UCSD-AML1 (cell line): Measurements from ENCODE around the gene MRPS34.

Experiments used
- DNase-seq: peaks from one replicate; lab custom pipeline; 2025; ENCODE audit not compliant: unreplicated experiment; lab: John Stamatoyannopoulos, UW

Gene MRPS34

DNA sequence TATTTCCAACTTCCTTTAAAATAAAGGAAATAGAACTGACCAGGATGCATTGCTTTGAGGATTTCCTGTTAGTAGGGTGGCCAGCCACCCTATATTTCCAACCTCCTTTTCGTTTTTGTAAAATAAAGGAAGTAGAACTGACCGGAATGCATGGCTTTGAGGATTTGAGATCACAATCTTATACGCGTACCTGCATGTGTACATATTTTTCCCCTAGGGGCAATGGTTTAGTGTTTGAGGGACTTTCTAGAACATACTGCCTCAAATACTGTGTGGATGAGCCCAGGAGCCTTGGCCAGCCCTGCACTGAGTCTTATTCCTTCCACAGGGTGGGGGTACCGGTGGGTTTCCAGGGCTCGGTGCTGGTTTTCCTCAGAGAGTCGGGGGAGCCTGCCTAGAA is 41.3 kb downstream of the MRPS34 start:
- no peak for DNase-seq

DNA sequence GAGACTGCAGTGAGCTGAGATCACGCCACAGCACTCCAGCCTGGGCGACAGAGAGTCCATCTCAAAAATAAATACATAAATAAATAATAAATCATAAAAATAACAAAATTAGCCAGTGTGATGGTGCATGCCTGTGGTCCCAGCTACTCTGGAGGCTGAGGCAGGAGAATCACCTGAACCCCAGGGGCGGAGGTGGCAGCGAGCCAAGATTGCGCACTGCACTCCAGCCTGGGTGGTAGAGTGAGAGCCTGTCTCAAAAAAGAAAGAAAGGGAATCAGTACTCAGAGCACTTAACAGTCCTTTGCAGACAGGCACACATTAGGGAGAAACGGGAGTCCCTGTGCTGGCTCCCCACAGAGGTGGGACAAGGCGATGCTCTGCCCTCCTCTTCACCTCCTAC is 41.9 kb downstream of the MRPS34 start:
- DNase-seq = no peak

DNA sequence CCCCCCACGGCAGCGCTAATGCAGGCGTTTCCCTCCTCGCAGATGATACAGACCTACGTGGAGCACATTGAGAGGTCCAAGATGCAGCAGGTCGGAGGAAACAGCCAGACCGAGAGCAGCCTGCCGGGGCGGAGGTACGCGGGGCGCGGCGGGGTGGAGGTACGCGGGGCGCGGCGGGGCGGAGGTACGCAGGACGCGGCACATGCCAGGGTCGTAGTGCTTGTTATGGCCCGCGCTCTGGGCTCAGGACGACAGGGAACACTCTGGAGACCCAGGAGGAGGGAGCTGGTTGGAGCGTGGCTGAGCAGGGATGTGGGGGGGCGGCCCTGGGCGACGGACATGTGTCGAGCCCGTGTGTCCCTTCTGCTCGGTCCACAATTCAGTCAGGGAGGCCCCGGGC is 43.5 kb downstream of the MRPS34 start:
- no peak for DNase-seq

DNA sequence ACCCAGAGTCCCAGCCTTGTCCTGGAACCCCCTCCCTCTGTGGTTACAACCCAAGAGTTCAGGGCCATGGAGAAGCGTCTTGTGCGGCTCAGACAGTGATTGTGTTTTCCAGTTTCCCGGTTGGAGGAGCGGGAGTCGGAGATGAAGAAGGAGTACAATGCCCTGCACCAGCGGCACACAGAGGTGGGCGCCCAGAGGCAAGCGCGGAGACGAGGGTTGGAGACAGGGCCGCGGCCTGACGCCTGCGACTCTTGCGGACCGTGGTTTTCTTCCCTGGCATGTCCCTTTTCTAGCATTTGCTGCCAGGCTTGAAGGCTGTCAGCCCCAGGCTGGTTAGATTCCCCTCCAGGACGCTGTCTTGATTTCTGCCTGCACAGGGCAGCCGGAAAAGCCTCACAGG is 43.9 kb downstream of the MRPS34 start:
- DNase-seq = no peak

DNA sequence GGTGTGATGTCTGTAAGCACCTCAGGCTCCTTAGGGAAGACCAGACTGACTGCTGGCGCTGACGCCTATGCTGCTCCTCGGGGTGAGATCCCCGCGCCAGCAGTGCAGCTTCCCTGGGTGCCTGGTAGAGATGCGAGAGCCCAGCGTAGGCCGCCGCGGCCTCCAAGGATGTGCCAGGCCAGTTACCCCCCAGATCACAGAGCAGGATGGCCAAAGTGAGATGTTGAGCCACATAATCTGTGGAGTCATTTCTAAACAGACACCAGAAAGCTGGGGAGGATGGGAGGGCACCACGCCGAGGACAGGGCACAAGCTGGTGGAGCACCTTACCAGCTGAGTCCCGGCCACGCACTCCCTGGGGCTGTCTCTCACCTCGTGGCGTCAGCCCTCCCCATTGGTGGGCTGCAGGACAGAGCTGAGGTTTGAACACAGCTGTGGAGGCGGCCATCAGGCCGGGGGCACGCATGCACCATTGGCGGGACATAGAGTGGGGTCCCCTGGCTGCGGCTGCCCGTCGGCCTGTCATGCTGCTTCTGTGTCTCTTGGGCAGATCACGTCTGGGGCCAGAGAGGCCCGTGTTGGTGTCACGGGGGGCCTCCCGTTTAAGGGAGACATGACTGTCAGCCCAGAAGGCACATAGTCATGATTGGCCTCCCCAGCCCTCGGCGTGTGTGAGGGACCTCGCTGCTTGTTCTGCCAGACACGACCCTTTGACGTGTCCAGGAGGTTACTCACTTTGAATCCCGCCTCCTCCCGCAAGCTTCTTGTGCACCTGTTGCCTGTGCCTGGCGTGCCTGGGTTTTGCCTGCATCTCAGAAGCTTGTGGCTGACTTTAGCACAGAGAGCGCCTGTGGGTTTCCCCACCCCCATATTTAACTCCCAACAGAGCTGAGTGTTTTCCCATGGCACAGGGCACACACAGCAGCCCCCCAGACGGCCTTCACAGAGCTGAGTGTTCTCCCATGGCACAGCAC is 45.0 kb downstream of the MRPS34 start:
- DNase-seq = no peak

DNA sequence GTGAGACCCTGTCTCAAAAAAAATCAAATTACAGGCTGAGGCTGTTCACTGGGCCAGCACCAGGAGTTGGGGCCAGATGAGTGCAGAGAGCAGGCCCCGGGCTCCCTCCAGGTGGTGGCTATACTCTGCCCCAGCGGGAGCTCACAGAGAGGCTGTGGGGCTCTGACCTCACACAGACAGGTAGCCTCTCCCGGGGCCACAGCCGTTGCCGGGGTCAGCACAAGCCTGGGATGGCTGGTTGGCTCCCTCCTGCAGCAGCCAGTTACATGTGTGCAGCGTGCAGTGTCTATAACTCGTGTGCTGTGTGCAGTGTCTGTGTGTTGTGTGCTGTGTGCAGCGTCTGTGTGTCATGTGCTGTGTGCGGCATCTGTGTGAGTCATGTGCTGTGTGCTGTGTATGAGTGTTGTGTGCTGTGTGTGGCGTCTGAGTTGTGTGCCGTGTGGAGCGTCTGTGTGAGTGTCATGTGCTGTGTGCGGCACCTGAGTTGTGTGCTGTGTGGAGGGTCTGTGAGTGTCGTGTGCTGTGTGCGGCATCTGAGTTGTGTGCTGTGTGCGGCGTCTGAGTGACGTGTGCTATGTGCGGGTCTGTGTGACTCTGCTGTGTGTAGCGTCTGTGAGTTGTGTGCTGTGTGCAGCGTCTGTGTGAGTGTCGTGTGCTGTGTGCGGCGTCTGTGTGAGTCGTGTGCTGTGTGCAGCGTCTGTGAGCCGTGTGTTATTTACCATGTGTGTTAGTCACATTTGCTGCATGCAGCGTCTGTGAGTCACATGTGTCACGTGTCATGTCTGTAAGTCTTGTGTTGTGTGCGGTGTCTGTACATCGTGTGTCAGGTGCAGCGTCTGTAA is 46.1 kb downstream of the MRPS34 start:
- DNase-seq = no peak

DNA sequence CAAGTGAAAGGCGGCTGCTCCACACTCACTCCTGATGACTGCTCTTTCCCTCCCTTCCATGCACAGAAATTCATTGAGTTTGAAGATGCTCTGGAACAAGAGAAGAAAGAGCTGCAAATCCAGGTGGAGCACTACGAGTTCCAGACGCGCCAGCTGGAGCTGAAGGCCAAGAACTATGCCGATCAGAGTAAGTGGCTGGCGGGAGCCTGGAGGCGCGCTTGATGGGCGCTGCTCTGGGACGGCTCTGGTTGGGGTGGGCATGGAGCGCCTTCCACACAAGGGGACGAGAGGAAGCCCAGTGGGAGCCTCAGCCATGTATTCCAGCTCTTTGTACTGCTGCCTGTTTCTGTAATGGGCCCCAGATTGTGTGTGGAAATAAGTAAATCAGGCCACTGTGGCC is 48.4 kb downstream of the MRPS34 start:
- DNase-seq = no peak

DNA sequence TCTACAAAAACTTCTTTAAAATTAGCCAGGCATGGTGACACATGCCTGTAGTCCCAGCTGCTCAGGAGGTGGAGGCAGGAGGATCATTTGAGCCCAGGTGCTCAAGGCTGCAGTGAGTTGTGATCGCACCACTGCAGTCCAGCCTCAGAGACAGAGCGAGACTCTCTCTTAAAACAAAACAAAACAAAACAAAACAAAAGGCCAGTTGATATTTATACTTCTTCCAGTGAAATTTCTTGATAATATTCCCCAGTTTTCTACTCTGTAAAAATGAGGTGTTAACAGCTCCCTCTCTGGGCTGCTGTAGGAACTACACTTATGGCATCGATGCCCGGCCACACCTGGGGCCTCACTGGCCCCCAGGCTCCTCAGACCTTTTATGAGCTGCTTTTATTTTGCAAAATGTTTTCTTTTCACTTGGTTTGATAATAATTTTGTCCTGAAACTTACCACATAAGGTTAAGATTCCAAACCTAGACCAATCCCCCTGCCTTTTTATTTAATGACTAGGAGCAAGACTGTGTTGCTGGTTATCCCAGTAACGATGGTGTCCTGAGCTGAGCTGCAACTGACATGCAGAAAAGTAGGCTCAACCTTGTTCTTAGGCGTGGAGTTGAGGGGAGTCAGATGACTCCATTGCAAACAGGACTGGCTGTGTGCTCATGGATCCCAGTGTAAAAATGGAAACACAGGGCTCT is 49.3 kb downstream of the MRPS34 start:
- peak; percentile 17 for DNase-seq
